Bronchial epithelial cell (primary cell): ENCODE measurements around the gene PITX1. TPM values are rescaled to one million over a fixed set of nuclear protein-coding genes. Genes with fewer than 3 reads are reported as not detected.
A peak's percentile ranks its signal among the peaks of the same experiment; 100 is the strongest.

Source experiments
- DNase-seq: peaks from one replicate; pipeline ENCODE4 v3.0.0-alpha.2; 2010; ENCODE audit warnings: low read depth
- FAIRE-seq: peaks from 2 replicates; lab custom pipeline; 2011; peaks lifted over from hg19 to GRCh38; lab: Jason Lieb, UNC
- H3K27me3 ChIP-seq: 2 replicates; pipeline ENCODE4 v1.5.1; 2011; ENCODE audit warnings: low read length; ENCODE audit not compliant: control insufficient read depth, insufficient read depth
- H3K36me3 ChIP-seq: 2 replicates; pipeline ENCODE4 v1.5.1; 2011; ENCODE audit warnings: low read length; ENCODE audit not compliant: control insufficient read depth, insufficient read depth
- H3K4me3 ChIP-seq: 2 replicates; pipeline ENCODE4 v1.5.1; 2011; ENCODE audit warnings: mild to moderate bottlenecking, low read depth, low read length, control low read depth
- total RNA-seq: library from RNA; depleted of rRNA; stranded (reverse); fragments of >200 nt; gene quantifications from 2 replicates; pipeline ENCODE4 v1.2.1, GENCODE V29; 2014
- TF ChIP-seq, protein P1 (sequence below): IDR thresholded peaks from 2 replicates; pipeline ENCODE4 v1.5.1; 2011; ENCODE audit warnings: mild to moderate bottlenecking, moderate library complexity, low read length, control low read depth, inconsistent platforms; ENCODE audit not compliant: insufficient read depth, severe bottlenecking

The PITX1 gene
- total RNA-seq, 1 donor from 2014 or later: 87.7 TPM

DNA sequence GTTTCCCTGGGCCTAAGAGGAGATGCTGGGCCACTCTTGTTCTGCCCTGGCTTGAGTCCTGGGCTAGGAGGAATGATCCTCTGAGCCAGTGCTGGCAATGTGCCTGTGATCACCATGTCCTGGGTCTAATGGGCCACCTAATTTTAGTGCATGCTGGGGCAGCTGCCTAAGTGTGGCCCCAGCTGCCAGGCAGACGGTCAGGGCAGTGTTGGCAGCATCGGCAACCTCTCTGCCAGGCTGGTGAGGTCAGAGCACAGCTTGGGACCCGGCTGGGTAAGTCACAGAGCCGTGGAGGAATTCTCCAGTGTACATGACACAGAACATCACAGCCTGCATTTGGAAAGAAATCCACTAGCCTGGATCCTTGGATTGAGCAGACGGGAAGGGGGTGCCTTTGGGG lies 21.4 kb upstream of the PITX1 start:
- DNase-seq (no peak), FAIRE-seq (no peak)
- no peak overlapping the region for H3K4me3 ChIP-seq
- TF ChIP-seq, protein P1, sequence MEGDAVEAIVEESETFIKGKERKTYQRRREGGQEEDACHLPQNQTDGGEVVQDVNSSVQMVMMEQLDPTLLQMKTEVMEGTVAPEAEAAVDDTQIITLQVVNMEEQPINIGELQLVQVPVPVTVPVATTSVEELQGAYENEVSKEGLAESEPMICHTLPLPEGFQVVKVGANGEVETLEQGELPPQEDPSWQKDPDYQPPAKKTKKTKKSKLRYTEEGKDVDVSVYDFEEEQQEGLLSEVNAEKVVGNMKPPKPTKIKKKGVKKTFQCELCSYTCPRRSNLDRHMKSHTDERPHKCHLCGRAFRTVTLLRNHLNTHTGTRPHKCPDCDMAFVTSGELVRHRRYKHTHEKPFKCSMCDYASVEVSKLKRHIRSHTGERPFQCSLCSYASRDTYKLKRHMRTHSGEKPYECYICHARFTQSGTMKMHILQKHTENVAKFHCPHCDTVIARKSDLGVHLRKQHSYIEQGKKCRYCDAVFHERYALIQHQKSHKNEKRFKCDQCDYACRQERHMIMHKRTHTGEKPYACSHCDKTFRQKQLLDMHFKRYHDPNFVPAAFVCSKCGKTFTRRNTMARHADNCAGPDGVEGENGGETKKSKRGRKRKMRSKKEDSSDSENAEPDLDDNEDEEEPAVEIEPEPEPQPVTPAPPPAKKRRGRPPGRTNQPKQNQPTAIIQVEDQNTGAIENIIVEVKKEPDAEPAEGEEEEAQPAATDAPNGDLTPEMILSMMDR: no peak
- no peaks in the 10 kb centered on the region for H3K27me3 ChIP-seq
- H3K36me3 ChIP-seq: no peaks in the 10 kb centered on the region

DNA sequence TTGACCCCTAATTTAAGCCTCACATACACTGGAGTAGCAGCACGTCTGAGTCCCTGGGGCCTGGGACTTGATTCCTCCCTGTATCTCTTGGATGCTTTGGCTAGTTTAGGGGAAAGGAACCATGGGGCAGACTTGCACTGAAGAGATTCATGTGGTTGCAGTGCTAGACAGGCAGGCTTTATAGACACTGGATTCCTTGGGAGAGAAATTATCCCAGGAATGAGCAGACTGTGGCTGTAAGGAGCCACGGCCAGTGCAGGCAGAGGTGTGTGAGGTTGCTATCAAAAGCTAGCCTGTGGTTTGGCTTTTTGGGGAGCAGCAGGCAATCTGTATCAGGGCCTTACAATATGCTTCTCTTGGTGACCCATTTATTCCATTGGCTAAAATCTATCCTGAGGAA lies 20.5 kb upstream of the PITX1 start:
- no peak for FAIRE-seq
- Histone ChIP-seq H3K36me3 (no peaks in the 10 kb centered on the region), H3K27me3 (no peaks in the 10 kb centered on the region), H3K4me3 (no peak overlapping the region)
- TF ChIP-seq, protein P1: no peak
- DNase-seq: no peak

- TF ChIP-seq, protein P1: no peak
- Histone ChIP-seq H3K4me3 (no peak overlapping the region), H3K36me3 (no peaks in the 10 kb centered on the region), H3K27me3 (no peaks in the 10 kb centered on the region)
- peak; percentile 85 for FAIRE-seq
- DNase-seq: no peak
These were observed 20.0 kb upstream of the PITX1 start for GRCh38 chr5:135053989-135054388.

DNA sequence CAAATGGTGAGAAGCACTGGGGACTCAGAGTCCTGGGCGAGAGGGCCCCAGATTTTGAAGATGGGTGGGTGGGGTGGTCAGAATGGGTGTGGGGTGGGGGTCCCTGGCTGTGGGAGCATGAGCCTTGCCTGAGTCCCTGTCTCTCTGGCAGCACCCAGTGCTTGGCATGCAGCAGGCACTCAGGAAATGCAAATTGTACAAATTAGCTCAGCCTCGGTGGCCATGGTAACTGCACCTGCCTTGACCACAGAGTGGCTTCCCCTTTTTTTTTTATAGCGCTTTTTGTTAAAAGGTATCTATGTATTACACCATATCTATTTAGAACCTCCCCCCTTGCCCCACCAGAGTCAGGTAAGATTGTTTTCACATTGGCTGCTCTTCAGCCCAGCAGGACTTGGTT lies 19.2 kb upstream of the PITX1 start:
- no peak for FAIRE-seq
- Histone ChIP-seq H3K36me3 (no peaks in the 10 kb centered on the region), H3K27me3 (no peaks in the 10 kb centered on the region), H3K4me3 (no peak overlapping the region)
- TF ChIP-seq, protein P1: no peak
- DNase-seq: no peak

- Histone ChIP-seq H3K27me3 (no peaks in the 10 kb centered on the region), H3K36me3 (no peaks in the 10 kb centered on the region), H3K4me3 (no peak overlapping the region)
- FAIRE-seq (no peak), DNase-seq (no peak)
- TF ChIP-seq, protein P1: no peak
These were observed 18.6 kb upstream of the PITX1 start for GRCh38 chr5:135052511-135053145.

- H3K27me3 ChIP-seq: no peaks in the 10 kb centered on the region
- FAIRE-seq: peak; percentile 7
- TF ChIP-seq, protein P1: no peak
- H3K4me3 ChIP-seq: no peak overlapping the region
- DNase-seq: no peak
- no peaks in the 10 kb centered on the region for H3K36me3 ChIP-seq
These were observed 17.8 kb upstream of the PITX1 start for GRCh38 chr5:135051872-135052271.
